GM18873 (cell line): ENCODE measurements around the gene MRC2.

ENCODE experiments used
- ATAC-seq: cut with Tn5 transposase; IDR thresholded peaks from one replicate; pipeline ENCODE4 v1.9.1; 2021; ENCODE audit warnings: mild to moderate bottlenecking, moderate library complexity, moderate number of reproducible peaks; ENCODE audit not compliant: unreplicated experiment, low FRiP score

Gene MRC2

DNA sequence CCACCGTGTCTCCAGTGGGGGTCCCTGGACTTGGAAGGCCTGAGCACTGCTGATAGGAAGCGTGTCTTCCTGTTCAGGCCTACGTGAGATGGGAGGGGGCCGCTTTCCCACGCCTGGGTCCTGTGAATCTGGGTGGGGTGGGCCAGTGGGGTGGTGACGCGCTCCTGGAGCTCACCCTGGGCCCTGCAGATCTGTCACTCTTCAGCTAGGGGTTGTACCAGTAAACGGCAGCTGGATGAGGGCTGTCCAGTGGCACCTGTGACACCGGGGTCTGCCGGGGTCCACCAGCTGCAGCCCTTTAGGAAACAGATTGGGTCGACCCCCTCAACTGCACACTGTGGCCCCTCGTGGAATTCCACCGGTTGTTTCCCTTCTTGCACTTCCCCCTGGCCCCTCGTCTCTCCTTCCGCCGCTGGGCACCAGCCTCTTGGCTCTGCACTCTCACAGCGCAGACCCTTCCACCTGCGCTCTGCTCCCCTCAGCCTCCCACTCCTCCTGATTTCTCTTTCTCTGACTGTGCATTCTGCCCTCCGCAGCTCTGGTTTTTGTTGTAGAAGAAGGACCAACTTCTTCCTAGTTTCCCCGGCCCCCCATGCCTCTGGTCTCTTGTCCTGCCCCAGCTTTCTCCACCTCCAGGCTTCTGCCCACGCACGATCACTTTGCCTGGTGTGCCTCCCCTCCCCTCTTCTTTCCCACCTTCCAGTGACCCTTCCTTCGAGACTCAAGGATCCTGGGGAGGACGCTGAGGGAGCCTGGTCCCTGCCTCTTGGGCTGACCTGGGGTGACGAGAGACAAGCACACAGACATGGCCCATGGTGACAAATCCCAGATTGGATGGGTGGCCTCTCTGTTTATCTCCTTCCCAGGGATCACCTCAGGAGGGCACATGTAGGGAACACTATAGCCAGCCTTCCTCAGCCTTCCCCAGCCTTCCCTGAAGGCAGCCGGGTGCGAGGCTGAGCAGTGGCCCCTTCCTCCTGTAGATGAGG lies 4.8 kb downstream of the MRC2 start:
- ATAC-seq: no peak

- no peak for ATAC-seq
Measured at GRCh38 chr17:62637809-62638208, 10.3 kb downstream of the MRC2 start.

- ATAC-seq: no peak
Measured at GRCh38 chr17:62641153-62641552, 13.7 kb downstream of the MRC2 start.

- no peak for ATAC-seq
Measured at GRCh38 chr17:62641951-62642350, 14.5 kb downstream of the MRC2 start.

- no peak for ATAC-seq
Measured at GRCh38 chr17:62643496-62643895, 16.0 kb downstream of the MRC2 start.

GRCh38 chr17:62644487-62645173 lies 17.2 kb downstream of the MRC2 start:
- ATAC-seq: no peak

DNA sequence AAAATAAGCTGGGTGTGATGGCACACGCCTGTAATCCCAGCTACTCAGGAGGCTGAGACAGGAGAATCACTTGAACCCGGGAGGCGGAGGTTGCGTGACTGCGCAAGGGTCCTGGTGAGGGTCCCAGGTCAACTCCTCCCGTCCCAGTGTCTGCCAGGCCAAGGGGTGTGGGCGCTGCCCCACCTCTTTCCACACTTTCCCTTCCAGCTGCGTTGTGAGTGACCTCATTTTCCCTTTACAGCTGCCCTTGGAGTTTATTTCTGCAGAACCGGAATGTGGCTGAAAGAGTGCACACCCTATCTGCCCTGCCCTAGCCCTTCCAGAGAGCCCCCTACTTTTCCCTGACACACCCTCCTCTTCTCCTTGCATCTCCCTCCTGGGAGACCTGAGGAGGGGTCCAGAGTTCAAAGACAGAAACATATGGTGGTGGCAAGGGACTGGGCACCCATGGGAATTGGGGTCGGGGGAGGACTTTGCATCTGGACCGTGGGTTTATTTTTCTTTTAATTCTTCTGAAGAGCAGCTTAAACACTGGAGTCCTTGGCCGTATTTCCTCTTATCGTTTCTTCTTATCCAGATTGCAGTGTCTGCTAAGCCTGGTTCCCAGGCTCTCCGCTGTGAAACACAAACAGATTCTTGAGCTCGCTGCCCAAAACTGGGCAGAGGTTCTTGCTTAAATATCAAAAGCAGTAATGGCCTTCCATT lies 20.9 kb downstream of the MRC2 start:
- no peak for ATAC-seq

DNA sequence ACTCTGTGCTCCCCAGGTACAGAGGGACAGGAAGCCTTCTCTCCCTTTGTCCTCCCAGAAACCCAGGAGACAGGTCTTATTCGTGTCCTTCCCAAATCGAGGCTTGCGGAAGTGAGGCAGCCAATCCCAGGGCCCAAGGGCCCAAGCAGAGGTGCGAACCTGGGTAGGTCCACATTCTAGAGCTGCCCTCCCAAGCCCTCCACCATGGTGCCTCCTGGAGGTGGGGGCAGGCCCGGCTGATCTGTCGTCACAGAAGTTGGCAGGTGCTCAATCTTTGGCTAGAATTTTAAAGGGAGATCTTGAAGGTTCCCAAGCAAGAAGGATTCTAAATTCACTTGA lies 21.5 kb downstream of the MRC2 start:
- no peak for ATAC-seq

- no peak for ATAC-seq
Measured at GRCh38 chr17:62649570-62649969, 22.1 kb downstream of the MRC2 start.

GRCh38 chr17:62650587-62650986 lies 23.1 kb downstream of the MRC2 start:
- ATAC-seq: no peak

DNA sequence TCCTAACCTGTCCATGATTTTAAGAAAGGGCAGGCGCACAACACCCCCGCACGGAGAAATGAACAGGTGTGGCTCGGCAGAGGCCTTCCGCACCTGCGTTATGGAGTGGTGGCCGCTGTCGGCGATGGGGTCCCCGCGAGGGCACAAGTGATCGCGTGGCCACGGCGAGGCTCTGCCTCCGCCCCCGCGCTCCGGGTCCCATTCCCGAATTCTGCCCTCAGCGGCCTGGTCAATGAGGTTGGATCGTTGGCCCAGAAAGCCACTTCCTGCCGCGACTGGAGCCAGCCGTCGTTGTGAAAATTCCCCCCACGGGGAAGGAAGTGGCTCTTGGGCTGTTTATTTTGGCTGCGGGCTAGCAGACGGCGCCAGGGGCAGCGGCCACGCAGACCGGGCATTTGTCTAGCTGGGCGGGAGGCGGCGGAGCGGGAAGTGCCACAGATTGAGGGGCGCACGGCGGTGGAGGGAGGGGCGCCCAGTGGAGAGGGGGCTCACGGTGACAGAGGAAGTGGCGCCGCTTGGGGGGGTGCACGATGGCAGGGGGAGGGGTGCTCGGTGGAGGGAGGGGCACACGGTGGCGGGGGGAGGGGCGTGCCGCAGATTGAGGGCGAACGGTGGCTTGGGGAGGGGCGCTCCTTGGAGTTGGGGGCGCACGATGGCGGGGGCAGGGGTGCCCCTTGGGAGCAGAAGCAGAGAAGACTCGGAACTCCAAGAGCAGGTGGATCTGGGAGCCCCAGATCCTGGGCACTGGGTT lies 25.0 kb downstream of the MRC2 start:
- ATAC-seq: no peak

DNA sequence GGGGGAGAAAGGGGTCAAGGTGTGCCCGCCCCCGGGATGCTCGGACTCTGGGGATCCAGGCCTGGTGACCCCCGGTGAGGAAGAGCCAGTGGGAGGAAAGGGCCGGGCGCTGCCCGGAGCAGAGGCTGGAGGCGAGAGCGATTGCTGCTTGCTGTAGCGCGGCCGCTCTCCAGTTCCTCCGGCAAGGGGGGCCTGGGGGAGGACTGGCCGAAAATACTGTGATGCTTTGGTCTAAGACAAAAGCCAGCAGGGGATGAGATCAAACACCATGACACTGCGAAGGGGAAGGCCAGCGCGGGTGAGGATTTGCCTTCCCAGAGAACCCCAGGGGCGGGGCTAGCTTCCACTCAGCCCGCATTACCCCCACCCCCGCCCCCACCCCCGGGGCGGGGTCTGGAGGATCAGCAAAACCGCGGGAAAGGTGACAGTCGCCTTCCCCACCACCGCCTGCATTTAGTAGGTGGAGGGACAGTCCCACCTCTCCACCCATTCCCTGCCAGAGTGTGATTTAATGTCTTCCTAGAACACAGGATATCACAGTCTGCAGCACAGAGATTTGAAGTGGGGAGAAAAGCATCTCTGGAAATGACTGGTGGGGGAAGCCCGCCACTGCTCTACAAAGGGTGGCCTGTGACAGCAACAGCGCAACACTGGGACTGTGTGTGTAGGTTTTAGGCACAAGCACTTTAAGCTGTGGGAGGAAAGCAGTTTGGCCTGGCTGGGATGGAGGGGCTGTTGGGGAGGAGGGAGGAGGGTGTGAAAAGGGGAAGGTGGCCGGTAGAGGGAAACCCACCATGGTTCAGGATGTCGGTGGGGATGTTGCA lies 25.7 kb downstream of the MRC2 start:
- ATAC-seq: no peak

- no peak for ATAC-seq
Measured at GRCh38 chr17:62653826-62654761, 26.6 kb downstream of the MRC2 start.

DNA sequence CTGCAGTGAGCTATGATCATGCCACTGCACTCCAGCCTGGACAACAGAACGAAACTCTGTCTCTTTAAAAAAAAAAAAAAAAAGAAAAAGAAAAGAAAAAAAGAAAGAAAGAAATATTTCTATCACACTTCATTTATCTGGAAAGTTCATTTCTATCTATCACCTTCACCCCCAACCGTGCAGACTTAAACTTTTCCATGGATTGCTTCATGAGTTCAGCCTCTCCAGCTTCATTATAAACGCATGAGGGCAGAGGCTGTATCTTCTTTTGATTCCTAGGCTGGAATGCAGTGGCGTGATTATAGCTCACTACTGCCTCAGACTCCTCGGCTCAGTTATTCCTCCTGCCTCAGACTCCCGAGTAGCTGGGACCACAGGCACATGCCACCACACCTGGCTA lies 28.2 kb downstream of the MRC2 start:
- no peak for ATAC-seq

DNA sequence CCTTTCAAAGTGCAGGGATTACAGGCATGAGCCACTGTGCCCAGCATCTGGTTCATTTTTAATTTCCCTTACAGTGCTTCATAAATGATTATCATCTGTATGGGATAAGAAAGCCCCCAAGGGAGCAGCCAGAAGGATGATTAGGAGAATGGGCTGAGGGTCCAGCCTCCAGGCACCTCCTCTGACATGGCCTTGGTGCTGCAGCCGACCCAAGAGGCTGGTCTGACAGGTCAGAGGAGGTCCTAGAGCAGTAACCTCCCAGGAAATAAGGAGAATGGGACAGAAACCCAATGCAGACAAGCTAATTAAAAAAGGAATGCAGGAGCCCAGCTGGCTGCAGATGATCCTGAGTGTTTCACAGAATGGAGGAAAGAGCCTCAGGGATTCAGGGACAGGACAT lies 29.0 kb downstream of the MRC2 start:
- ATAC-seq: no peak

GRCh38 chr17:62657145-62657665 lies 29.7 kb downstream of the MRC2 start:
- no peak for ATAC-seq

DNA sequence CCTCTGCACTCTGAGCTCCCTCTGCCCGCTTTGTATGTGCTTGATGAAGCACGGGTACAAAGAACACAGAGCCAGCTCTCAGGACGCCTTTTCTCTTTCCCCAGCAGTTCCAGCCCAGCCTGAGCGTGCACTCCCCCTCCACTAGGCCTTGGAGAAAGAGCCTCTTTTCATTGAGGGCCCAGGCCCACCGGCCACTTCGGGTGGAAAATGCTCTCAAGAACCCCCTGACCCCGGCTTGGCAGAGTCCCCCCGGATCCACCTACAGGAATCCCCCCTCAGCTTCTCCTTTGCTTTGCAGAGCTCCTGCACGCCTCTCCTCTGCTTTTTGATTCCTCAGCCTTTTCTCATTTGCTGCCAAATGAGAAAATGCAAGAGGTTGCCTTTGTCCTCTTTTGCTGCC lies 30.2 kb downstream of the MRC2 start:
- ATAC-seq: no peak

DNA sequence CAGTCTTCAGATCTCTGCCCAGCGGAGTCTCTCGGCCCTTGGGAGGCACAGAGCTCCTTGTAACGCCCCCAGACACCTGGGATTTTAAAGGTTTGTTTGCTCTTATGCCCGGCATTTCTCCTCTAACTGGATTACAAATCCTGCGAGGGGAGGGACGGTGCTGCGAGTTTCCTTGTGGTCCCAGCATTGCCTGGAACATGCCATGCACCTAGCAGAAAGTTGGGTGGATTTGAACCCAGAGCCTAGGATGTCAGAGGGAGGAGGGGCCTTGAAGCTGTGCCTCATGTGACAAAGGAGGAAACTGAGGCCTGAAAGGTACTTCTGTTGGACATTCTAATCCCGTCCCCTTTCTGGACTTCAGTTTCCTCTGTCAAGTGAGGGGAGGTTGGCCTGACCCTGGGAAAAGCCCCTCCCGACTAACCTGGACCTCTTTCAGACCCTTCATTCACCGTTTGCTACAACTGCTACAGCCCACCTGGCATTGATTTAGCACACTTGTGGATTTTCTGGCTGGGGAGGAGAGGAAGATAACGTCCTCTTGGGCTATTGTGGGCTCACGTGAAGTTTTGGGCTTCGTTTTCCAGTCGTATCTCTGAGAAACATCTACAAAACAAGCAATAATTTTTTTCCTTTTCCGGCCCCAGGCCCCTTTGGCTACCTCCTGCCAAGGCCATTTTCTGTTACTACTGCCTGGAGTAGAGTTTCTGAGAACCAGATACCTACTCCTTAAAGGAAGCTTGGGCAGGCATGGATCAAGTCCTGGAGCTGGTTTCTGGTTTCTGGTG lies 30.9 kb downstream of the MRC2 start:
- no peak for ATAC-seq
